Left lung (tissue), 14 donors: ENCODE results near the gene TAAR8. TPM values are rescaled to one million over a fixed set of nuclear protein-coding genes. Genes with fewer than 3 reads are reported as not detected.

Experiments used
- ATAC-seq: fragments of 200-7000 bp; cut with Tn5 transposase; one replicate; pipeline ENCODE4 v1.9.1; 2020; ENCODE audit warnings: moderate library complexity
- DNase-seq, 4 donors: peaks; one replicate each; pipeline ENCODE4 v3.0.0-alpha.2; 2013 to 2020
- H3K27ac ChIP-seq, 2 donors: fragments of 200-600 bp; sonication (generic) in 1 of 2; one replicate each; pipeline versions ENCODE4 v1.5.0 to v1.8.0; 2020 to 2021
- H3K27me3 ChIP-seq, 2 donors: fragments of 200-600 bp; sonication (generic) in 1 of 2; one replicate each; pipeline versions ENCODE4 v1.5.0 to v1.8.0; 2020 to 2021
- H3K36me3 ChIP-seq, 2 donors: fragments of 200-600 bp; sonication (generic) in 1 of 2; one replicate each; pipeline versions ENCODE4 v1.5.0 to v1.8.0; 2020 to 2021
- H3K4me1 ChIP-seq, 2 donors: fragments of 200-600 bp; one replicate each; pipeline ENCODE4 v1.8.0; 2021
- H3K4me3 ChIP-seq, 2 donors: fragments of 200-600 bp; sonication (generic) in 1 of 2; one replicate each; pipeline versions ENCODE4 v1.5.0 to v1.8.0; 2020 to 2021; ENCODE audit warnings: mild to moderate bottlenecking in 1 of 2
- H3K9me3 ChIP-seq, 2 donors: fragments of 200-600 bp; sonication (generic) in 1 of 2; one replicate each; pipeline versions ENCODE4 v1.5.0 to v1.8.0; 2020 to 2021
- intact Hi-C, 2 donors: fragments of 100-400 bp; cut with DNase I; formaldehyde crosslinking; loops; one replicate each; pipeline versions ENCODE4 v1.11.2 to v1.14.2; 2022
- long read RNA-seq, 12 donors: library from polyadenylated mRNA in 2 of 12; unstranded in 2 of 12; transcript quantifications; one replicate each; pipeline ENCODE4 v2.0.0 and lab custom pipeline, GENCODE V29; 2019 to 2026
- polyA plus RNA-seq, 6 donors: library from polyadenylated mRNA; unstranded; fragments of 120-200 nt; gene quantifications; one replicate each; pipeline ENCODE4 v1.2.1, GENCODE V29; 2013; ENCODE audit not compliant: insufficient read length in 6 of 6
- total RNA-seq, 2 donors: library from RNA; stranded (reverse); fragmentation: NEBNext Ultra II Directional; extraction: Animal tissue kit (Norgen Biotek cat#: 25700); gene quantifications; one replicate each; pipeline ENCODE4 v1.2.1, GENCODE V29; 2021
- TF ChIP-seq, protein P1 (sequence below), 2 donors: fragments of 200-600 bp; sonication (generic) in 1 of 2; IDR thresholded peaks; one replicate each; pipeline versions ENCODE4 v1.5.0 to v1.8.0; 2021; ENCODE audit warnings: antibody characterized with exemption in 2 of 2
- donor health status: DM: no; HTN: yes; CAD: no.
- donor health status: DM: no; HTN: no; CAD: no.

The TAAR8 gene, protein sequence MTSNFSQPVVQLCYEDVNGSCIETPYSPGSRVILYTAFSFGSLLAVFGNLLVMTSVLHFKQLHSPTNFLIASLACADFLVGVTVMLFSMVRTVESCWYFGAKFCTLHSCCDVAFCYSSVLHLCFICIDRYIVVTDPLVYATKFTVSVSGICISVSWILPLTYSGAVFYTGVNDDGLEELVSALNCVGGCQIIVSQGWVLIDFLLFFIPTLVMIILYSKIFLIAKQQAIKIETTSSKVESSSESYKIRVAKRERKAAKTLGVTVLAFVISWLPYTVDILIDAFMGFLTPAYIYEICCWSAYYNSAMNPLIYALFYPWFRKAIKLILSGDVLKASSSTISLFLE
- total RNA-seq (not detected), polyA plus RNA-seq (not detected)
- long read RNA-seq, donor 1: 0 reads
- long read RNA-seq, donor 2: 0 reads
- long read RNA-seq, donor 3: 0 reads
- long read RNA-seq, donor 4: 0 reads
- long read RNA-seq, donor 5: 0 reads
- long read RNA-seq, donor 6: 0 reads
- long read RNA-seq, donor 7: 0 reads
- long read RNA-seq, donor 8: 0 reads
- long read RNA-seq, donor 9: 0 reads
- long read RNA-seq, donor 10: 0 reads
- long read RNA-seq, donor 11: 0 reads
- long read RNA-seq, donor 12: 0 reads

DNA sequence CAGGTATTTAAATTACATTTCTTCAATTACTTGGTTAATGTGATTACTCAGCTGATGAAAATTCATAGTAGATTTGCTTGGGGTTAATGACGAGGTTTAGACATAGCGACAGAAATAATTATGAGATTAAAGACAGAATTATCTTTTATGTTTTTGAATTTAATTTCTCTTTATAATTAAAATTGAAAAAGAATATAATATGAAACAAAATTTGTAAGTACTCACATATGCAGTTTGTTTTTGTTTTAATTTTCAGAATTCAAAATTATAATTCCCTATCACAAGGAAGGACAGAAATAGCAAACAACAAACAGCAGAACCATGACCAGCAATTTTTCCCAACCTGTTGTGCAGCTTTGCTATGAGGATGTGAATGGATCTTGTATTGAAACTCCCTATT lies at the start of gene TAAR8:
Gene TAAR8, plus strand, starts transcription at position 301 of the 400 bp plus-strand sequence. Its CDS starts 21 bp downstream, at position 322.
- H3K27ac ChIP-seq: no peak within 1 kb of the TSS
- no peaks in the 10 kb centered on the region for H3K4me1 ChIP-seq
- DNase-seq (no peak), ATAC-seq (no peak)
- no peak within 1 kb of the TSS for H3K4me3 ChIP-seq
- no peaks in the 10 kb centered on the region for H3K9me3 ChIP-seq
- intact Hi-C loops: no loop called here
- no peaks in the 10 kb centered on the region for H3K36me3 ChIP-seq
- TF ChIP-seq, protein P1, sequence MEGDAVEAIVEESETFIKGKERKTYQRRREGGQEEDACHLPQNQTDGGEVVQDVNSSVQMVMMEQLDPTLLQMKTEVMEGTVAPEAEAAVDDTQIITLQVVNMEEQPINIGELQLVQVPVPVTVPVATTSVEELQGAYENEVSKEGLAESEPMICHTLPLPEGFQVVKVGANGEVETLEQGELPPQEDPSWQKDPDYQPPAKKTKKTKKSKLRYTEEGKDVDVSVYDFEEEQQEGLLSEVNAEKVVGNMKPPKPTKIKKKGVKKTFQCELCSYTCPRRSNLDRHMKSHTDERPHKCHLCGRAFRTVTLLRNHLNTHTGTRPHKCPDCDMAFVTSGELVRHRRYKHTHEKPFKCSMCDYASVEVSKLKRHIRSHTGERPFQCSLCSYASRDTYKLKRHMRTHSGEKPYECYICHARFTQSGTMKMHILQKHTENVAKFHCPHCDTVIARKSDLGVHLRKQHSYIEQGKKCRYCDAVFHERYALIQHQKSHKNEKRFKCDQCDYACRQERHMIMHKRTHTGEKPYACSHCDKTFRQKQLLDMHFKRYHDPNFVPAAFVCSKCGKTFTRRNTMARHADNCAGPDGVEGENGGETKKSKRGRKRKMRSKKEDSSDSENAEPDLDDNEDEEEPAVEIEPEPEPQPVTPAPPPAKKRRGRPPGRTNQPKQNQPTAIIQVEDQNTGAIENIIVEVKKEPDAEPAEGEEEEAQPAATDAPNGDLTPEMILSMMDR (IDR thresholded peaks at IDR 0.05): no peak
- H3K27me3 ChIP-seq: peaks cover 0 to 5% of the 10 kb centered on the region in 2 donors

DNA sequence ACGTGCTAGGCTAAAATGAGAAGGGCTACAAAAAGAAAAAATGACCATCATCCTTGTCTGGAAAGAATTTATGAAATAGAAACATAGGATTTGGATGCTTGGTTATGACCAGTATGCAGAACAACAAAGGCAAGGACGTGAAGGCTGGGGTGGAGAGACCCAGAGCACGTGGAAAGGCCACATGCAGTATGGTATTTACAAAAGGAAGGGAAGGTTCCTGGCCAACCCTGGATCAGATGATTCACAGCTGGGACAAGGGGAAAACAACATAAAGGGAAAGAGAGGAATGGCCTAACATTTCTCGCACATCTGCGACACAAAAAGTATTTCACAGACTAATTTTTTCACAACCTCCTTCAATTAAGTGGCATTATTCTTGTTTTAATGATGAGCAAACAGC lies 47.7 kb upstream of the TAAR8 start:
- ATAC-seq (peak; percentile 22), DNase-seq (no peak)
- Histone ChIP-seq H3K9me3 (no peaks in the 10 kb centered on the region), H3K36me3 (peaks cover 0 to 49% of the 10 kb centered on the region in 2 donors), H3K4me3 (no peak overlapping the region), H3K4me1 (peaks cover 5 to 59% of the 10 kb centered on the region in 2 donors), H3K27ac (no peak overlapping the region), H3K27me3 (no peaks in the 10 kb centered on the region)
- TF ChIP-seq, protein P1 (IDR thresholded peaks at IDR 0.05): no peak
- intact Hi-C loops: no loop called here

DNA sequence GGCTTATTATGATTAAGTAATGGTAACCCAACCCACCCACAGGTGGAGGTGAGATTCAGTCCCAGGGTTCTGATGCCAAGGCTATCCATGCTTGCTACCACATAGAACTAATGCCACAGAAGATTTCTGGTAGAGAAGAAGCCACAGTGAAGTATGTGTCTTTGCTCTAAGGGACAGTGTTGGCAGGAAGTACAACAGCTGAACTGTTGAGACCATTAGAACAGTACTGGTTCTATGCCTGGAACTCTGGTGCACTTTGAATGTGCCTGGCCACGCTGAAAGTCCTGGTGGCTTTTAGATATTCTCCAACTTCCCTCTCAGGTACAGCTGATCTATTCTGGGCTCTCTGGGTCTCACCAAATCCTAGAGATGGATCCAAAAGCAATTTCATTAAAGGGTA lies 47.3 kb upstream of the TAAR8 start:
- DNase-seq: no peak
- no peak for ATAC-seq
- no peaks in the 10 kb centered on the region for H3K9me3 ChIP-seq
- H3K4me3 ChIP-seq: no peak overlapping the region
- intact Hi-C loops: no loop called here
- peaks cover 4 to 59% of the 10 kb centered on the region in 2 donors for H3K4me1 ChIP-seq
- peaks cover 0 to 45% of the 10 kb centered on the region in 2 donors for H3K36me3 ChIP-seq
- no peaks in the 10 kb centered on the region for H3K27me3 ChIP-seq
- TF ChIP-seq, protein P1 (IDR thresholded peaks at IDR 0.05): no peak
- no peak overlapping the region for H3K27ac ChIP-seq

DNA sequence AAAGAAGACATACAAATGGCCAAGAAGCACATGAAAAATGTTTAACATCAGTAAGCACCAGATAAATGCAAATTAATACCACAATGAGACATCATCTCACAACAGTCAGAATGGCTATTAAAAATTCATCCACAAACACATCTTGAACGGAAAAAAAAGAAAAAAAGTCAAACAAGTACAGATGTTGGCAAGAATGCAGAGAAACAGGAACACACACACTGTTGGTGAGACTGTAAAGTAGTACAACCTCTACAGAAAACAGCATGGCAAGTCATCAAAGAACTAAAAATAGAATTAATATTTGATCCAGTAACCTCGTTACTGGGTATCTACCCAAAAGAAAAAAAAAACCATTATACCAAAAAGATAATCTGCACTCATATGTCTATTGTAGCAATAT lies 46.0 kb upstream of the TAAR8 start:
- Histone ChIP-seq H3K27me3 (no peaks in the 10 kb centered on the region), H3K4me1 (peaks cover 6 to 59% of the 10 kb centered on the region in 2 donors), H3K27ac (no peak overlapping the region), H3K9me3 (no peaks in the 10 kb centered on the region), H3K4me3 (no peak overlapping the region), H3K36me3 (peaks cover 0 to 32% of the 10 kb centered on the region in 2 donors)
- intact Hi-C loops: no loop called here
- DNase-seq (no peak), ATAC-seq (no peak)
- TF ChIP-seq, protein P1 (IDR thresholded peaks at IDR 0.05): no peak
